Right lobe of liver (tissue), 6 donors: ENCODE measurements around the gene ARMC3. TPM values are rescaled to one million over a fixed set of nuclear protein-coding genes. Genes with fewer than 3 reads are reported as not detected.
A peak's percentile ranks its signal among the peaks of the same experiment; 100 is the strongest.

Experiments
- ATAC-seq, 4 donors: fragments of 200-7000 bp; cut with Tn5 transposase; one replicate each; pipeline ENCODE4 v1.9.1; 2020; ENCODE audit warnings: mild to moderate bottlenecking in 4 of 4, moderate library complexity in 4 of 4
- DNase-seq, 3 donors: peaks; one replicate each; pipeline ENCODE4 v3.0.0-alpha.2; 2020
- H3K27ac ChIP-seq, 3 donors: fragments of 200-600 bp; one replicate each; pipeline ENCODE4 v1.8.0; 2022
- H3K27me3 ChIP-seq, 2 donors: fragments of 200-600 bp; one replicate each; pipeline ENCODE4 v1.8.0; 2022
- H3K36me3 ChIP-seq, 4 donors: fragments of 200-600 bp; sonication (generic) in 1 of 4; one replicate each; pipeline versions ENCODE4 v1.5.1 to v1.8.0; 2017 to 2022; ENCODE audit warnings: control low read depth in 1 of 4
- H3K4me1 ChIP-seq, 4 donors: fragments of 200-600 bp; sonication (generic) in 1 of 4; one replicate each; pipeline versions ENCODE4 v1.5.1 to v1.8.0; 2017 to 2022; ENCODE audit warnings: control low read depth in 1 of 4
- H3K4me3 ChIP-seq, 3 donors: fragments of 200-600 bp; one replicate each; pipeline ENCODE4 v1.8.0; 2022
- H3K9me3 ChIP-seq, 4 donors: fragments of 200-600 bp; sonication (generic) in 1 of 4; one replicate each; pipeline versions ENCODE4 v1.5.1 to v1.8.0; 2017 to 2022; ENCODE audit warnings: control low read depth in 1 of 4
- POLR2A ChIP-seq: fragments of 450-650 bp; IDR thresholded peaks from one replicate; pipeline ENCODE4 v1.6.1; 2017; ENCODE audit warnings: antibody characterized with exemption, mild to moderate bottlenecking
- WGBS: methylation state at CpG from one replicate; pipeline ENCODE4 v1.1.6; 2018; ENCODE audit warnings: low coverage, low lambda C conversion rate; ENCODE audit not compliant: insufficient coverage; ENCODE audit errors: missing lambda C conversion rate; 5-methylcytosine and 5-hydroxymethylcytosine counted together
- intact Hi-C, 2 donors: fragments of 100-400 bp; cut with DNase I; formaldehyde crosslinking; loops; one replicate each; pipeline versions ENCODE4 v1.11.2 to v1.14.1; 2022
- total RNA-seq, 6 experiments: library from RNA; depleted of rRNA in 2 of 6; stranded (reverse); fragments of >200 nt in 2 of 6; fragmentation: NEBNext Ultra II Directional in 3 of 6; extraction: Animal tissue kit (Norgen Biotek cat#: 25700) in 3 of 6; gene quantifications; one replicate each; pipeline versions ENCODE4 v1.1.0 to v1.2.4, GENCODE V29; 2016 to 2023
- TF ChIP-seq, protein P1 (sequence below), 4 donors: fragments of 200-600 bp in 3 of 4; fragments of 450-650 bp in 1 of 4; IDR thresholded peaks; one replicate each; pipeline versions ENCODE4 v1.5.1 to v1.8.0; 2016 to 2022; ENCODE audit warnings: antibody characterized with exemption in 4 of 4, mild to moderate bottlenecking in 2 of 4
- donor health status: DM: no; HTN: yes; CAD: no.
- donor health status: DM: no; HTN: no; CAD: no.
- donor health status: DM: no; HTN: no; CAD: no.
- donor health status: DM: no; HTN: yes; CAD: no.
- donor health status: DM: no; HTN: yes; CAD: no.

Gene ARMC3
- total RNA-seq, 6 experiments from 2014 or later, result not detected

DNA sequence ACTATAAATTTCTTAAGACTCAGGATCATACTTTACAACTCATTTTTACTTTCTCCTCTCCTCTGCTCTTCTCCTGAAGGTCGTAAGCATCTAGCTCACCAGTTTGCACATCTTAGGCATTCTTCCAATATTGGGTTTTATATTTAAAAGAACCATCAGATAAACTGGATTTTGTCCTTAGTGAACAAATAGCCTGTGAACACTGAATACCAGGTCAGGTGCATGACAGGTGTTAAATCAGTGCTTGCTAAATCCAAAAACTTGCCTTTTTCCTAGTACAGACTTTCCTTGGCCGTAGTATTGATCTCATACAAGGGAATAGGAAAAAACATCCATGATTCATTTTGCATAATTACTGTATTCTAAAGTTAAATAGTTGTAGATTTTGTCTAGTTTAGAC, 53.0 kb downstream of the ARMC3 start:
- Histone ChIP-seq H3K4me1 (no peaks in the 10 kb centered on the region), H3K9me3 (no peaks in the 10 kb centered on the region), H3K4me3 (no peak overlapping the region), H3K36me3 (no peaks in the 10 kb centered on the region), H3K27me3 (no peaks in the 10 kb centered on the region), H3K27ac (no peak overlapping the region)
- 28% methylated on average over 2 of the region's 2 CpGs for WGBS
- TF ChIP-seq POLR2A, result no peak
- TF ChIP-seq, protein P1, sequence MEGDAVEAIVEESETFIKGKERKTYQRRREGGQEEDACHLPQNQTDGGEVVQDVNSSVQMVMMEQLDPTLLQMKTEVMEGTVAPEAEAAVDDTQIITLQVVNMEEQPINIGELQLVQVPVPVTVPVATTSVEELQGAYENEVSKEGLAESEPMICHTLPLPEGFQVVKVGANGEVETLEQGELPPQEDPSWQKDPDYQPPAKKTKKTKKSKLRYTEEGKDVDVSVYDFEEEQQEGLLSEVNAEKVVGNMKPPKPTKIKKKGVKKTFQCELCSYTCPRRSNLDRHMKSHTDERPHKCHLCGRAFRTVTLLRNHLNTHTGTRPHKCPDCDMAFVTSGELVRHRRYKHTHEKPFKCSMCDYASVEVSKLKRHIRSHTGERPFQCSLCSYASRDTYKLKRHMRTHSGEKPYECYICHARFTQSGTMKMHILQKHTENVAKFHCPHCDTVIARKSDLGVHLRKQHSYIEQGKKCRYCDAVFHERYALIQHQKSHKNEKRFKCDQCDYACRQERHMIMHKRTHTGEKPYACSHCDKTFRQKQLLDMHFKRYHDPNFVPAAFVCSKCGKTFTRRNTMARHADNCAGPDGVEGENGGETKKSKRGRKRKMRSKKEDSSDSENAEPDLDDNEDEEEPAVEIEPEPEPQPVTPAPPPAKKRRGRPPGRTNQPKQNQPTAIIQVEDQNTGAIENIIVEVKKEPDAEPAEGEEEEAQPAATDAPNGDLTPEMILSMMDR (IDR thresholded peaks at IDR 0.05), result no peak
- ATAC-seq, result no peak
- no peak for DNase-seq
- intact Hi-C loops, result loop anchor here in 1 of 2 donors (10.0 kb wide), 1 partner anchor 406 kb away; no protein-coding TSS in a partner anchor

GRCh38 chr10:22984066-22984465, 56.2 kb downstream of the ARMC3 start:
- no peak overlapping the region for H3K4me3 ChIP-seq
- intact Hi-C loops, result loop anchor here in 1 of 2 donors (10.0 kb wide), 1 partner anchor 409 kb away; no protein-coding TSS in a partner anchor
- ATAC-seq (no peak), DNase-seq (no peak)
- TF ChIP-seq POLR2A, result no peak
- TF ChIP-seq, protein P1 (IDR thresholded peaks at IDR 0.05), result no peak
- no peaks in the 10 kb centered on the region for H3K36me3 ChIP-seq
- no peaks in the 10 kb centered on the region for H3K9me3 ChIP-seq
- no peaks in the 10 kb centered on the region for H3K4me1 ChIP-seq
- no peak overlapping the region for H3K27ac ChIP-seq
- H3K27me3 ChIP-seq, result no peaks in the 10 kb centered on the region
- WGBS, result 55% methylated on average over 5 of the region's 5 CpGs

DNA sequence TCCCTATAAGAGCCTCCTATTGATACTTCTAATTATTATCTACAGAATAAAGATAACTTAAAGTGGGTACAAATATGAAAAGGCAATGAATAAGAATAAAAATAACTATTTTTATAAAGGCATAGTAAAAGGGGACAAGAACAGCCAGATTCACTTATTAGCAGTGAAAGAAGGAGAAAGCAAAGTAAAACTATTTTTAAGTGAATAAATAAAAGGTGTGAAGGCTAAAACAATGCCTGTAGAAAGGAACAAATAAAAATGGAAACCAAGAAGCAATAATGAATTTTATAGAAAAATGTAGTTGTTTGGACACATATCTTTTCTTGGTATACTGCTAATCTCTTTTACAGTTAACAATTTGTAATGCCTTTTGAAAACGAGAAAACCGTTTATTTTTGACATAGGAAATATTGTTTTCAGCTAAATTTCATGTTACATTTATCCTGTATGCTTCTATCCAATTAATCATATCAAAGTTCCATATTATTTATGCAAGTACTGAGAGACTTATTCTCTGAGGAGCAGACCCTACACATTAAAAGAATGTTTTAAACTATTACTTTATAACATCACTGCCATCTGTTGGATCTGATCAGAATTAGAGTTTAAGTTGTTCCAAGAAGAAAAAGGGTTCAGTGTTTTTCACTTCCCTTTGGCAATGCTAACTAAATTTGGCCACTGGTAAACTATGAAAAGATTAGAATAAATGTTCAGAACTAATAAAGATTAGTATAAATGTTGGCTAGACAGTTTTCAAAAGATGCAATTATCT, 59.1 kb downstream of the ARMC3 start:
- TF ChIP-seq POLR2A, result no peak
- TF ChIP-seq, protein P1 (IDR thresholded peaks at IDR 0.05), result peak; percentile 24 to 44 (median 40)
- 29% methylated on average over 2 of the region's 2 CpGs for WGBS

DNA sequence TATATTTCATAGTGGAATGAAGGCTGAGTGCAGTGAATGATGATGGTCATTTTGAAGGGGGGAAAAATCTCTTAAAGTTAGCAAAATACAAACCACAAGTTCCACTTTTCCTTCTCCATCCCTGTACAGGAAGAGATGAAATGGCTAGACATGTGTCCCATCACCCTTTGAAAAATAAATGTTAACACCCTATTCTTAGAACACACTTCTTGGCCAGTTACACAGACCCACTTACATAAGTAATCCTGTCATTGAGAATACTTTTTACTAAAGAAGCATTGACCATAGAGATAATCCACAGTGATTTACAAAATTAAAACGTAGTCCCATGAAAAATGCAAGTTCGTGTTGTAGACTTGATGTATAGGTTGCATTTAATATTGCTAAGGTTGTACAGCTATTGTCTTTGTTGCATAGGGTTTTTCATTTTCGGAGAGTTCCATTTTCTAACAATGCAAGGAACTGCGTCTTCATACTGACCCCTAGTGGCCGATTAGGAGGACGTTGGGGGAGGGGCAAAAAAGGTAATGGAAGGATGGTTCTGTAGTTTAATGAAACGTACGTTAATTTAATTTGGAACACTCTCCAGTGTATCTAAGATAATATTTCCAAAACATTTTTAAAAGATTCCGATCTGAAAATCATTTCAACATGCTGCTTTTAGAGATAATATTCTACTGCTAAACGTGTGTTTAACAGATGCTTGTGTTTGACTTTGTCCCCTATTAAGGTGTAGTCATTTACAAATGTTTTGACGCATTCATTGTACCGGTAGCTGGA, 60.9 kb downstream of the ARMC3 start:
- Histone ChIP-seq H3K9me3 (no peaks in the 10 kb centered on the region), H3K36me3 (no peaks in the 10 kb centered on the region), H3K4me1 (peaks cover 0 to 7% (median 3%) of the 10 kb centered on the region in 4 donors), H3K27ac (no peak overlapping the region), H3K4me3 (no peak overlapping the region), H3K27me3 (no peaks in the 10 kb centered on the region)
- intact Hi-C loops, result loop anchor here in 1 of 2 donors (10.0 kb wide), 1 partner anchor 414 kb away; no protein-coding TSS in a partner anchor
- ATAC-seq (peak; percentile 79 to 87 (median 84)), DNase-seq (peak in 1 of 3 donors; percentile 61)
- 2% methylated on average over 12 of the region's 12 CpGs for WGBS
- TF ChIP-seq, protein P1 (IDR thresholded peaks at IDR 0.05), result peak; percentile 94 to 97 (median 96)
- TF ChIP-seq POLR2A, result no peak

More for the DNA sequence above, 59.1 kb downstream of the ARMC3 start:
- intact Hi-C loops, result loop anchor here in 1 of 2 donors (10.0 kb wide), 1 partner anchor 412 kb away; no protein-coding TSS in a partner anchor
- H3K4me1 ChIP-seq, result peaks cover 0 to 2% (median 0%) of the 10 kb centered on the region in 4 donors
- no peaks in the 10 kb centered on the region for H3K9me3 ChIP-seq
- peak; percentile 47 to 77 (median 52) for ATAC-seq
- no peaks in the 10 kb centered on the region for H3K27me3 ChIP-seq
- H3K4me3 ChIP-seq, result no peak overlapping the region
- H3K27ac ChIP-seq, result no peak overlapping the region
- DNase-seq, result no peak
- no peaks in the 10 kb centered on the region for H3K36me3 ChIP-seq
